GM23248 (cell line): Measurements from ENCODE around the gene RAB30. TPM values are rescaled to one million over a fixed set of nuclear protein-coding genes. Genes with fewer than 3 reads are reported as not detected.

Source experiments
- DNase-seq: peaks from one replicate; pipeline ENCODE4 v3.0.0-alpha.2; 2015
- H2AFZ ChIP-seq: fragments of 200-600 bp; sonication (generic); 2 replicates; pipeline ENCODE4 v1.6.1; 2016; ENCODE audit warnings: antibody characterized with exemption
- H3F3A ChIP-seq: fragments of 200-600 bp; sonication (generic); 2 replicates; pipeline ENCODE4 v1.6.1; 2016; ENCODE audit warnings: mild to moderate bottlenecking, antibody characterized with exemption, mixed run types; ENCODE audit not compliant: insufficient read depth
- H3K27ac ChIP-seq: fragments of 200-600 bp; sonication (generic); 2 replicates; pipeline ENCODE4 v1.5.1; 2016; ENCODE audit warnings: mild to moderate bottlenecking
- H3K27me3 ChIP-seq: fragments of 200-600 bp; sonication (generic); replicated peaks from 2 replicates; pipeline ENCODE4 v1.6.1; 2016; ENCODE audit warnings: mild to moderate bottlenecking; ENCODE audit not compliant: insufficient read depth
- H3K36me3 ChIP-seq: fragments of 200-600 bp; sonication (generic); 2 replicates; pipeline ENCODE4 v1.6.1; 2016; ENCODE audit warnings: low read depth, mild to moderate bottlenecking
- H3K4me1 ChIP-seq: fragments of 200-600 bp; sonication (generic); 2 replicates; pipeline ENCODE4 v1.6.1; 2016; ENCODE audit warnings: mild to moderate bottlenecking; ENCODE audit not compliant: insufficient read depth
- H3K4me2 ChIP-seq: fragments of 200-600 bp; sonication (generic); one replicate; pipeline ENCODE4 v1.6.1; 2016; ENCODE audit warnings: mild to moderate bottlenecking; ENCODE audit not compliant: unreplicated experiment
- H3K4me3 ChIP-seq: fragments of 200-600 bp; sonication (generic); 2 replicates; pipeline ENCODE4 v1.5.1; 2016; ENCODE audit warnings: mild to moderate bottlenecking
- H3K79me2 ChIP-seq: fragments of 200-600 bp; sonication (generic); 2 replicates; pipeline ENCODE4 v1.6.1; 2016; ENCODE audit warnings: mild to moderate bottlenecking; ENCODE audit not compliant: insufficient read depth
- H3K9ac ChIP-seq: fragments of 200-600 bp; sonication (generic); 2 replicates; pipeline ENCODE4 v1.6.1; 2016; ENCODE audit warnings: mild to moderate bottlenecking
- H3K9me2 ChIP-seq: fragments of 200-600 bp; sonication (generic); 2 replicates; pipeline ENCODE4 v1.6.1; 2016; ENCODE audit warnings: mixed run types, mild to moderate bottlenecking, moderate library complexity; ENCODE audit not compliant: insufficient read depth
- H3K9me3 ChIP-seq: fragments of 200-600 bp; sonication (generic); one replicate; pipeline ENCODE4 v1.6.1; 2017; ENCODE audit warnings: low read depth
- H4K20me1 ChIP-seq: fragments of 200-600 bp; sonication (generic); 2 replicates; pipeline ENCODE4 v1.6.0; 2016; ENCODE audit not compliant: insufficient read depth
- EZH2 ChIP-seq: fragments of 200-600 bp; sonication (generic); IDR thresholded peaks from 2 replicates; pipeline ENCODE4 v1.6.1; 2018; ENCODE audit warnings: antibody characterized with exemption, mild to moderate bottlenecking; ENCODE audit not compliant: insufficient read depth, poor library complexity, severe bottlenecking
- EZH2phosphoT487 ChIP-seq: fragments of 200-600 bp; sonication (generic); IDR thresholded peaks from 2 replicates; pipeline ENCODE4 v1.6.1; 2018; ENCODE audit warnings: antibody characterized with exemption, moderate library complexity, mild to moderate bottlenecking, low read depth; ENCODE audit not compliant: insufficient read depth
- WGBS, 2 experiments: methylation state at CpG; one replicate each; pipeline ENCODE4 v1.1.6; 2015 to 2017; ENCODE audit warnings: low lambda C conversion rate in 2 of 2, low coverage in 1 of 2; ENCODE audit errors: missing lambda C conversion rate in 2 of 2; 5-methylcytosine and 5-hydroxymethylcytosine counted together
- in situ Hi-C: fragments of 300-500 bp; cut with MboI; formaldehyde crosslinking; loops from 2 replicates; pipeline ENCODE4 v1.15.0; 2020
- polyA plus RNA-seq: library from polyadenylated mRNA; unstranded; fragments of >200 nt; fragmentation: Nextera tagmentation; extraction: Ambion mirVana; gene quantifications from 2 replicates; pipeline ENCODE4 v1.2.1, GENCODE V29; 2016
- total RNA-seq: library from RNA; depleted of rRNA; stranded (reverse); fragments of >200 nt; shearing (Covaris generic); gene quantifications from 2 replicates; pipeline ENCODE4 v1.2.3, GENCODE V29; 2014

RAB30 gene
- total and polyA plus RNA-seq, 2 experiments from 2014 or later: 10.6 to 14.0 TPM

GRCh38 chr11:83036701-83037100, 35.0 kb downstream of the RAB30 start:
- Histone ChIP-seq H4K20me1 (no peaks in the 10 kb centered on the region), H3K9me3 (no peaks in the 10 kb centered on the region), H2AFZ (no peak overlapping the region), H3K4me2 (no peak overlapping the region), H3K9ac (no peak overlapping the region), H3K4me1 (peaks cover 51% of the 10 kb centered on the region), H3K27me3 (no peaks in the 10 kb centered on the region), H3K4me3 (no peak overlapping the region), H3K79me2 (peaks cover 79% of the 10 kb centered on the region), H3F3A (peaks cover 34% of the 10 kb centered on the region), H3K36me3 (no peaks in the 10 kb centered on the region), H3K27ac (no peak overlapping the region), H3K9me2 (no peaks in the 10 kb centered on the region)
- in situ Hi-C loops: no loop called here
- TF ChIP-seq EZH2 (no peak), EZH2phosphoT487 (no peak)
- WGBS, 2 experiments: 84 to 93% methylated on average over 5 of the region's 5 CpGs
- DNase-seq: no peak

GRCh38 chr11:83035070-83035854, 36.4 kb downstream of the RAB30 start:
- H3F3A ChIP-seq: peaks cover 37% of the 10 kb centered on the region
- H3K9me3 ChIP-seq: no peaks in the 10 kb centered on the region
- TF ChIP-seq EZH2: no peak
- TF ChIP-seq EZH2phosphoT487: no peak
- no peak overlapping the region for H3K4me2 ChIP-seq
- no peak overlapping the region for H3K27ac ChIP-seq
- 60 to 61% methylated on average over 6 of the region's 6 CpGs for WGBS, 2 experiments
- peaks cover 51% of the 10 kb centered on the region for H3K4me1 ChIP-seq
- peak; percentile 67 for DNase-seq
- H3K9me2 ChIP-seq: no peaks in the 10 kb centered on the region
- H3K36me3 ChIP-seq: no peaks in the 10 kb centered on the region
- no peaks in the 10 kb centered on the region for H3K27me3 ChIP-seq
- peaks cover 78% of the 10 kb centered on the region for H3K79me2 ChIP-seq
- peak overlapping the region; percentile 62 for H3K4me3 ChIP-seq
- H3K9ac ChIP-seq: no peak overlapping the region
- no peaks in the 10 kb centered on the region for H4K20me1 ChIP-seq
- H2AFZ ChIP-seq: no peak overlapping the region
- in situ Hi-C loops: no loop called here

- TF ChIP-seq EZH2 (no peak), EZH2phosphoT487 (no peak)
- peaks cover 78% of the 10 kb centered on the region for H3K79me2 ChIP-seq
- H3K4me2 ChIP-seq: peak overlapping the region; percentile 93
- H3K4me1 ChIP-seq: peaks cover 51% of the 10 kb centered on the region
- no peaks in the 10 kb centered on the region for H3K36me3 ChIP-seq
- in situ Hi-C loops: no loop called here
- peak overlapping the region; percentile 61 for H3K9ac ChIP-seq
- DNase-seq: no peak
- H4K20me1 ChIP-seq: no peaks in the 10 kb centered on the region
- no peaks in the 10 kb centered on the region for H3K27me3 ChIP-seq
- H2AFZ ChIP-seq: peak overlapping the region; percentile 40
- H3K9me3 ChIP-seq: no peaks in the 10 kb centered on the region
- H3K9me2 ChIP-seq: no peaks in the 10 kb centered on the region
- peak overlapping the region; percentile 84 for H3K27ac ChIP-seq
- H3F3A ChIP-seq: peaks cover 37% of the 10 kb centered on the region
- H3K4me3 ChIP-seq: peak overlapping the region; percentile 62
Observed at GRCh38 chr11:83034673-83035014, 37.1 kb downstream of the RAB30 start.

- TF ChIP-seq EZH2 (no peak), EZH2phosphoT487 (0 out of 2 replicates have a peak, but pooled peaks have one; percentile 39)
- Histone ChIP-seq H3K36me3 (no peaks in the 10 kb centered on the region), H3K9me3 (no peaks in the 10 kb centered on the region), H4K20me1 (no peaks in the 10 kb centered on the region), H3K9ac (peak overlapping the region; percentile 61), H3F3A (peaks cover 37% of the 10 kb centered on the region), H3K4me1 (peaks cover 51% of the 10 kb centered on the region), H3K79me2 (peaks cover 78% of the 10 kb centered on the region), H2AFZ (peak overlapping the region; percentile 40), H3K27me3 (no peaks in the 10 kb centered on the region), H3K4me2 (peak overlapping the region; percentile 93), H3K27ac (peak overlapping the region; percentile 84), H3K9me2 (no peaks in the 10 kb centered on the region), H3K4me3 (peak overlapping the region; percentile 62)
- WGBS, 2 experiments: 1 to 4% methylated on average over 6 of the region's 6 CpGs
- in situ Hi-C loops: no loop called here
- DNase-seq: peak; percentile 93
Observed at GRCh38 chr11:83033972-83034672, 37.6 kb downstream of the RAB30 start.
